NB4 (cell line): ENCODE data around the gene SPAAR.
A peak's percentile ranks its signal among the peaks of the same experiment; 100 is the strongest.

ENCODE experiments used
- DNase-seq: peaks from one replicate; pipeline ENCODE4 v3.0.0; 2010; ENCODE audit warnings: low read depth
- H3K4me3 ChIP-seq: one replicate; pipeline ENCODE4 v1.5.1; 2011; ENCODE audit warnings: mild to moderate bottlenecking, low read depth, low read length, moderate library complexity
- MYC ChIP-seq: IDR thresholded peaks from 2 replicates; pipeline ENCODE4 v1.6.1; 2011; ENCODE audit warnings: low read depth, low read length
- POLR2A ChIP-seq: IDR thresholded peaks from 2 replicates; pipeline ENCODE4 v1.6.1; 2011; ENCODE audit warnings: mild to moderate bottlenecking; ENCODE audit not compliant: insufficient read length; ENCODE audit errors: extremely low read depth
- TF ChIP-seq, protein P1 (sequence below): IDR thresholded peaks from 2 replicates; pipeline ENCODE4 v1.6.1; 2011; ENCODE audit warnings: low read depth, low read length
- TF ChIP-seq, protein P2 (sequence below): IDR thresholded peaks from one replicate; pipeline ENCODE4 v1.5.1; 2012; ENCODE audit warnings: low read depth, low read length

Gene SPAAR

DNA sequence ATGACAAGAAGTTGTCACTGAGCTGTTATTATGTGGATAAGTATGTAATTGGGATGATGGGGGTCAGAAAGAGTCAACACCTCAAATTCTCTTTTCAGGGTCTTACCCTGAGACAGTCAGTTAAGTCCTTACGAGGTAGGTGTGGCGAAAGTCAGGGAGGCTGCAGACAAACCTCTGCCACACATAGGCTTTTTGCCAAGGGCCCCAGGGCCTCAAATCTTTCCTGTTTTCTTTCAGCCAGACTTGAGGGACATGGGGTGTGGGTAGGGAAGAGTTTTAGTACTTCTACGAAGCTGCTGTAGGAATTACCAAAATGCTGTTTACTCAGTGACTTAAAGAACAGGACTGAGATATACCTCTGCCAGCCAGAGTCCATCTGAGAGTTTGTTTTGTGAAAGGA is 34.9 kb downstream of the SPAAR start:
- DNase-seq = no peak
- TF ChIP-seq MYC = no peak
- TF ChIP-seq, protein P1, sequence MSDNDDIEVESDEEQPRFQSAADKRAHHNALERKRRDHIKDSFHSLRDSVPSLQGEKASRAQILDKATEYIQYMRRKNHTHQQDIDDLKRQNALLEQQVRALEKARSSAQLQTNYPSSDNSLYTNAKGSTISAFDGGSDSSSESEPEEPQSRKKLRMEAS = no peak
- no peak overlapping the region for H3K4me3 ChIP-seq

DNA sequence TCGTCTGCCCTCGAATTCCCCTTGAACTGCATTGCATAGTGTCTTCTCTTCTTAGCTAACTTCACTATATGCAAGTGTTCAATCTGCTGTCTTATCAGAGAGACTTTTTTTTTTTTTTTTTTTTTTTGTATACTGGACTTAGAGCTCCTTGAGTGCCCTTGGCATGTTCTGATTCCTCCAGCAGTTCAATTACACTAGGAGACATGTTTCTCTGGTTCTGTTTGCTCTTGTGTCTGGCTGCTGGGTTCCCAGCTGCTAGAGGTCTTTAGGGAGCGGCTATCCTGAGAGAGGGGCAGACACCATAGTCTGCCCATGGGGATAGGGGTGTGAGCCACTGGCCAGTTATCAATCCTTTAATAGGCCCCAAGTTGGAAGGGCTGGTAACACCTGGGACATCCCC is 35.6 kb downstream of the SPAAR start:
- TF ChIP-seq, protein P2, sequence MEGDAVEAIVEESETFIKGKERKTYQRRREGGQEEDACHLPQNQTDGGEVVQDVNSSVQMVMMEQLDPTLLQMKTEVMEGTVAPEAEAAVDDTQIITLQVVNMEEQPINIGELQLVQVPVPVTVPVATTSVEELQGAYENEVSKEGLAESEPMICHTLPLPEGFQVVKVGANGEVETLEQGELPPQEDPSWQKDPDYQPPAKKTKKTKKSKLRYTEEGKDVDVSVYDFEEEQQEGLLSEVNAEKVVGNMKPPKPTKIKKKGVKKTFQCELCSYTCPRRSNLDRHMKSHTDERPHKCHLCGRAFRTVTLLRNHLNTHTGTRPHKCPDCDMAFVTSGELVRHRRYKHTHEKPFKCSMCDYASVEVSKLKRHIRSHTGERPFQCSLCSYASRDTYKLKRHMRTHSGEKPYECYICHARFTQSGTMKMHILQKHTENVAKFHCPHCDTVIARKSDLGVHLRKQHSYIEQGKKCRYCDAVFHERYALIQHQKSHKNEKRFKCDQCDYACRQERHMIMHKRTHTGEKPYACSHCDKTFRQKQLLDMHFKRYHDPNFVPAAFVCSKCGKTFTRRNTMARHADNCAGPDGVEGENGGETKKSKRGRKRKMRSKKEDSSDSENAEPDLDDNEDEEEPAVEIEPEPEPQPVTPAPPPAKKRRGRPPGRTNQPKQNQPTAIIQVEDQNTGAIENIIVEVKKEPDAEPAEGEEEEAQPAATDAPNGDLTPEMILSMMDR = no peak
- no peak for TF ChIP-seq MYC
- no peak for TF ChIP-seq POLR2A
- TF ChIP-seq, protein P1 = no peak

DNA sequence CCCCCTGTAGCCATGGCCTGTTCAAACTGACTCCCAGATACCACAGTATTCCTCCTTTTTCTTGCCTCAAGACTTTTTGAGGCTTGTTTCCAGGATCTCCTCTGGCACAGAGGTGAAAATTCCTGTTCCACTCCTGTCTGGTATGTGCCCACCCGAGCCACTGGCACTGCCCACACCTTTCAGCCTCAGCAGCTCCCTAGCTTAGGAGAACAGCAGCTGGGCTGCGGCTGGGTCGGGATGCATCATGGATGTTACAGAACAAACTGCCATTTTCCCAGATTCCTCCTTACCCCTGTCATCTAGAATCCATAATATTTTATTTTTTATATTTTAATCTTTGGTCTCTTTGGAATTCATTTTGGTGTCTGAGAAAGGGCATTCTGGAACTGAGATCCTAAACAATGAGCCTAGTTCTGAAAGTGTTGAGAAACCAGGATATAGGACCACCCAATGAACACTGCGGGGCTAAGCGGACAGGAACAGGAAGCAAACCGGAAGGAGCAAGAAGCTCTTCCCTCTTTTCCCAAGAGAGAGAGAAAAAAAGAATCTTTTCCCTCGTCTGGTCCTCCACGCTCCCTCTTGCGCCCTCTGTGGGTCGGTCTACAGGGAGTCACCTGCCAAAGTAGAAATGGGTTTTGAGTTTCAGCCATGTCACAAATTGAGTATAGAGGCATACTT is 36.2 kb downstream of the SPAAR start:
- TF ChIP-seq, protein P2 = peak; percentile 75
- TF ChIP-seq, protein P1 = no peak
- TF ChIP-seq POLR2A = no peak
- TF ChIP-seq MYC = no peak
- DNase-seq = peak; percentile 61
- H3K4me3 ChIP-seq = no peak overlapping the region

More for the DNA sequence above, 35.6 kb downstream of the SPAAR start:
- no peak for DNase-seq
- H3K4me3 ChIP-seq = no peak overlapping the region

DNA sequence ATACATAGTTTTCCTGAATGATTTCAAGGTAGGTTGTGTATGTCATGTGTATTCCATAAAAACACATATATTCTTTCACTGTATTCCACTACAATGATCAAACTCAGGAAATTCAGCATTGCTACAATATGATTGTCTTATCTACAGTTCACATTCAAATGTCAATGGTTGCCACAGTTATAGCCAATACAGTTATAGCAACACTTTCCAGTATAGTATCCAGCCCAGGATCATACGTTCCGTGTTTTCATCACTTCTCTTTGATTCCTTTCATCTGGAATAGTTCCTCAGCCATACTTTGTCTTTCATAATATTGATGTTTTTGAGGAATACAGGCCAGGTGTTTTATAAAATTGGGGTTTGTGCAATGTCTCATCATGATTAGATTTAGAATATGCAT is 39.2 kb downstream of the SPAAR start:
- DNase-seq = no peak
- no peak for TF ChIP-seq MYC
- TF ChIP-seq, protein P2 = no peak
- TF ChIP-seq POLR2A = no peak
- TF ChIP-seq, protein P1 = no peak
- no peak overlapping the region for H3K4me3 ChIP-seq

DNA sequence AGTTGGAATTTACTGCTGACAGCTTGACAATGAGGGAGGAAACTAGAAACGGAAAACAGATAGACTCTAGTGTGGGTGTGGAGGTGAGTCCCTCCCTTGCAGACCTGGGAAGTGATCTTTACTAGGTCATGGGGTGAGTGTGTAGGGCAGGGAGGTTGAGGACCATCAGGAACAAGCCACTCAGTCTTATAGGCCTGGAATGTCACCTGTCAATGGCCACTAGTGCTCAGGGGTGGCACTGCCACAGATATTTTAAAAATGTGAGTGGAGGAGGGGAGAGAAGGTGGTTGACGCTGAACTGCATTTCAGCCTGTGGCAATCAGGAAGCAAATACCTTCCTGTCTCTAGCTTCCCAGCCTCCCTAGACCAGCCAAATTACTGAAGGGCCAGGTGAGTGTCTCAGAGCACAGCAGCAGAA is 39.6 kb downstream of the SPAAR start:
- DNase-seq = no peak
- TF ChIP-seq, protein P2 = no peak
- TF ChIP-seq MYC = no peak
- no peak for TF ChIP-seq POLR2A
- TF ChIP-seq, protein P1 = no peak
- no peak overlapping the region for H3K4me3 ChIP-seq

DNA sequence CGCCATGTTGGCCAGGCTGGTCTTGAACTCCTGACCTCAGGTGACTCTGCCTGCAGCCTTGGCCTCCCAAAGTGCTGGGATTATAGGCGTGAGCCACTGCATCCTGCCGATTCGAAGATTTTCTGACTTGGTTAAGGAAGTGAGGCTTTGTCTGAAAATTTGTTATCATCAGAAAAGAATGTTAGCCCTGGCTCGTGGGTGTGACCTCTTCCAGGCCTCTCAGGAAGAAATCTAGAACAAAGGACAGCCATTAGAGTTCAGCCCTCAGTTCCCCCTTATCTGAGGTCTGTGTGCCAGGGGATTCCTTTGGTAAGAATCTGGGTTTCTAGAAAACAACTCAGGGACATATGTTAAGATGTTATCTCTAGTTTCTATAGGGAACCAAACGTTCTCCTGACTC is 42.4 kb downstream of the SPAAR start:
- DNase-seq = no peak
- no peak overlapping the region for H3K4me3 ChIP-seq
- TF ChIP-seq, protein P1 = no peak
